Calu3 (cell line): ENCODE results near the gene SPATA12. TPM values are rescaled to one million over a fixed set of nuclear protein-coding genes. Genes with fewer than 3 reads are reported as not detected.

Experiments
- BruUV-seq: library from RNA; stranded (reverse); fragments of 400-500 nt; replicated peaks from 2 replicates; lab custom pipeline; 2021; lab: Mats Ljungman, UMichigan
- CTCF ChIA-PET: fragments of 300-600 bp; sonication (Branson Sonifier 250); formaldehyde crosslinking; loops from one replicate; lab custom pipeline; 2022; ENCODE audit warnings: antibody characterized with exemption; lab: Charles Lee
- DNase-seq: peaks from one replicate; pipeline ENCODE4 v3.0.0; 2022
- H3K27ac Mint-ChIP-seq: one replicate; pipeline ENCODE4 v1.8.0; 2022; ENCODE audit warnings: mixed read lengths; ENCODE audit not compliant: unreplicated experiment
- H3K27me3 Mint-ChIP-seq: one replicate; pipeline ENCODE4 v1.8.0; 2022; ENCODE audit warnings: mixed read lengths; ENCODE audit not compliant: unreplicated experiment
- H3K36me3 Mint-ChIP-seq: one replicate; pipeline ENCODE4 v1.8.0; 2022; ENCODE audit warnings: mild to moderate bottlenecking, moderate library complexity, mixed read lengths; ENCODE audit not compliant: insufficient read depth, unreplicated experiment
- H3K4me1 Mint-ChIP-seq: one replicate; pipeline ENCODE4 v1.8.0; 2022; ENCODE audit warnings: mild to moderate bottlenecking, low read depth, mixed read lengths; ENCODE audit not compliant: unreplicated experiment
- H3K4me3 Mint-ChIP-seq: one replicate; pipeline ENCODE4 v1.8.0; 2022; ENCODE audit warnings: mild to moderate bottlenecking, low read depth, moderate library complexity, mixed read lengths; ENCODE audit not compliant: unreplicated experiment
- H3K9me3 Mint-ChIP-seq: one replicate; pipeline ENCODE4 v1.8.0; 2022; ENCODE audit warnings: low read depth, mixed read lengths; ENCODE audit not compliant: unreplicated experiment
- intact Hi-C: fragments of 100-400 bp; cut with micrococcal nuclease; formaldehyde crosslinking; loops from one replicate; pipeline ENCODE4 v1.10.0; 2022; ENCODE audit not compliant: unreplicated experiment
- total RNA-seq: library from RNA; stranded (reverse); gene quantifications from 2 replicates; pipeline ENCODE4 v1.2.3, GENCODE V29; 2022
- TF ChIP-seq, protein P1 (sequence below): fragments of 200-600 bp; IDR thresholded peaks from one replicate; pipeline ENCODE4 v1.8.0; 2022; ENCODE audit warnings: antibody characterized with exemption; ENCODE audit not compliant: unreplicated experiment

Gene SPATA12
- total RNA-seq, 1 experiment from 2014 or later, result 0.47 TPM

DNA sequence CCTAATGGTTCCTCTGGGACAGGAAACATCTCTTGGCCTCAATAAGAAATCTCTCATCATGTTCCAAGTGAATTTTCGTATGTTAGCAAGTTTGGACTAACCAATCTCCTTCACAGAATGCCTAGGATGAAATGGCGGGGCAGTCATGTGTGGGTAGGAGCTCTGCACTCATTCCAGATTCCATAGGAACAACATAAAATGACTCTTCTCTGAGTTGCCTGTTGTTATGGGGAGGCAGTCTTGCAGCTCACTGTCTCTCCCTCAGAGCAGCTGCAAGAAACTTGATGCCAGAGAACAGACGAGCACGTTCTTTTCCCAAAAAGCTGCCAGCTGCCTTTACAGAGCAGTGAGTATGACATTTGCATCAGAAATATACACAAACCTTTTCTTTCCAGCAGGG is 34.1 kb downstream of the SPATA12 start:
- no peaks in the 10 kb centered on the region for H3K9me3 Mint-ChIP-seq
- no peaks in the 10 kb centered on the region for H3K36me3 Mint-ChIP-seq
- no peak overlapping the region for H3K4me3 Mint-ChIP-seq
- H3K4me1 Mint-ChIP-seq, result peaks cover 8% of the 10 kb centered on the region
- BruUV-seq, result no TSS peak
- CTCF ChIA-PET, result no interaction called here
- H3K27me3 Mint-ChIP-seq, result no peaks in the 10 kb centered on the region
- intact Hi-C loops, result no loop called here
- TF ChIP-seq, protein P1, sequence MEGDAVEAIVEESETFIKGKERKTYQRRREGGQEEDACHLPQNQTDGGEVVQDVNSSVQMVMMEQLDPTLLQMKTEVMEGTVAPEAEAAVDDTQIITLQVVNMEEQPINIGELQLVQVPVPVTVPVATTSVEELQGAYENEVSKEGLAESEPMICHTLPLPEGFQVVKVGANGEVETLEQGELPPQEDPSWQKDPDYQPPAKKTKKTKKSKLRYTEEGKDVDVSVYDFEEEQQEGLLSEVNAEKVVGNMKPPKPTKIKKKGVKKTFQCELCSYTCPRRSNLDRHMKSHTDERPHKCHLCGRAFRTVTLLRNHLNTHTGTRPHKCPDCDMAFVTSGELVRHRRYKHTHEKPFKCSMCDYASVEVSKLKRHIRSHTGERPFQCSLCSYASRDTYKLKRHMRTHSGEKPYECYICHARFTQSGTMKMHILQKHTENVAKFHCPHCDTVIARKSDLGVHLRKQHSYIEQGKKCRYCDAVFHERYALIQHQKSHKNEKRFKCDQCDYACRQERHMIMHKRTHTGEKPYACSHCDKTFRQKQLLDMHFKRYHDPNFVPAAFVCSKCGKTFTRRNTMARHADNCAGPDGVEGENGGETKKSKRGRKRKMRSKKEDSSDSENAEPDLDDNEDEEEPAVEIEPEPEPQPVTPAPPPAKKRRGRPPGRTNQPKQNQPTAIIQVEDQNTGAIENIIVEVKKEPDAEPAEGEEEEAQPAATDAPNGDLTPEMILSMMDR, result no peak
- DNase-seq, result no peak
- H3K27ac Mint-ChIP-seq, result no peak overlapping the region

DNA sequence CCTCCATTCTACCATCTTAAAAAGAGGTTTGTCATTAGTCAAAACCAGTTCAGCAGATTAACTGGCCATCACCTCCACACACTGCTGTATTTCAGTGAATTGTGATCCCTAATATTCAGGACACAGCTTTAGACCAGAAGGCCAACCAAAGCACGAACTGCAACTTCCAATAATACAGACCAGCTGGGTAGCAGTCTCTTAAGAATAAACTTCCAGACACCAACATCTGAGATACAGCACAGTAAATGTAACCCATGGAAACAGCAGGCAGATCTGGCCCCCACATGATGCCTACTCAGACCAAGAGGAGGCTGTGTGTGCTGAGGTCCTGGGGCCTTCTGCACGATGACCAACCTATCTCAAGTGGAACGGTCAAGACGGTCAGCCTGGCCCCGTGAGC is 34.9 kb downstream of the SPATA12 start:
- H3K27me3 Mint-ChIP-seq, result no peaks in the 10 kb centered on the region
- DNase-seq, result no peak
- CTCF ChIA-PET, result interaction anchor here (1.0 kb wide), 1 partner anchor 71 kb away, joined by 3 read pairs; no protein-coding TSS in a partner anchor
- H3K9me3 Mint-ChIP-seq, result no peaks in the 10 kb centered on the region
- H3K27ac Mint-ChIP-seq, result no peak overlapping the region
- no peaks in the 10 kb centered on the region for H3K36me3 Mint-ChIP-seq
- peaks cover 16% of the 10 kb centered on the region for H3K4me1 Mint-ChIP-seq
- TF ChIP-seq, protein P1, result no peak
- no peak overlapping the region for H3K4me3 Mint-ChIP-seq
- intact Hi-C loops, result no loop called here
- BruUV-seq, result no TSS peak

DNA sequence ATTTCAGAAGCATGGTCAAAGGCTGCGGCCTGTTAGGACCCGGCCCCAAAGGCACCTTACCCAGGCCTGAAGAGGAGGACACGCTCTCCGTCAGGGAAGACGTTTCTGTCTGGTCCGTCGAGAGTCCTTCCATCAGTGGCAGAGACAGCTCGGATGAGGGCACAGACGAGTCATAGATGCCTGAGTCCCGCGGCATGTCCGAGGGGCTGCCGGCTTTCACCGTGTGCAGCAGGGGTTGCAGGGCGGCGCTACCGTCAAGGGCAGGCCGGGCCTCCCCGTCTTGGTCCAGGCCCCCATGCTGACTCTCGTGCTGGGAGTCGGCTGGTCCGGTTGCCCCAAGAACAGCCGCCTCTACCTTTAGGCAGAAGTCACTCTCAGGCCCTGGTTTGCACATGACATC is 37.1 kb downstream of the SPATA12 start:
- no peaks in the 10 kb centered on the region for H3K9me3 Mint-ChIP-seq
- no TSS peak for BruUV-seq
- intact Hi-C loops, result no loop called here

DNA sequence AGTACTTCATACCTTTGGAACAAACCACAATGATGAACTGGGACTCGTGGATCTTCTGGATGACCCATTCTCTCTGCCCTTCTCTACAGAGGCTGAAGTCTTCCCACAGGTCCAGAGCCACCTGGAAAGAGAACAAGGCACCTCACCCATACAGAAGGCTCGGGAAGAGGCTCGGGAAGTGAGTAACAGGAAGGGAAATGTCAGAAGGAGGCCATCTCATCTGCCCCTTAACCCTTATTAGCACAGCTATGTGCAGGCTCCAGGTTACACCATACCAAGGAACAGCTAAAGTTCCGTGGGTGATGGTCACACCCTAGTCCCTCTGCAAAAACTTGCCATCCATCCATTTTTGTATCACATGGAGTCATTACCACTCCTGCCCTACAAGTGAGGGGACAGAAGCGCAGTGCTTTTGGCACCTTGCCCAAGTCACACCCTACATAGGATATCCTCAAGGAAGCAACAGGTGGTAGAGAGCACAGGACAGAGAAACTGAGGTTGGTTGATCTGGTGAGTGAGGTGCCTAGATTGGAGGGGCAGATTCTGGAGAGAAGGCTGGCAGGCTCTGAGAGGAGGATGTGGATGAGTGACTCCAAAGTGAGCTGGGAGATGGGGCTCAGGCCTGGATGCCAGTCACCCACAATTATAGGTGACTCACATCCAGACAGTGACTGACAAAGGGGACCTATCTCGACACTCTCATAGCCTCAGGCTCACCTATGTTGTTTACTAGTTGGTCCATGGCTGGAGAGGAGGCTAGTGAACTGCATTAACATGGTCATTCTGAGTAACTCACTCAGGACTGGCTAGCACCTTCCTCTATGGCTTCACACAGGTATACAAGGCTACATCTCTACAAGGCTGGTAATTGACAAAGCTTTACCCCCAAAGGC is 38.2 kb downstream of the SPATA12 start:
- no peak overlapping the region for H3K4me3 Mint-ChIP-seq
- H3K4me1 Mint-ChIP-seq, result peaks cover 17% of the 10 kb centered on the region
- H3K36me3 Mint-ChIP-seq, result no peaks in the 10 kb centered on the region
- TF ChIP-seq, protein P1, result no peak
- BruUV-seq, result no TSS peak
- H3K27ac Mint-ChIP-seq, result no peak overlapping the region
- CTCF ChIA-PET, result no interaction called here
- no peaks in the 10 kb centered on the region for H3K27me3 Mint-ChIP-seq
- H3K9me3 Mint-ChIP-seq, result no peaks in the 10 kb centered on the region
- intact Hi-C loops, result no loop called here
- no peak for DNase-seq

More for the DNA sequence above, 37.1 kb downstream of the SPATA12 start:
- no peaks in the 10 kb centered on the region for H3K36me3 Mint-ChIP-seq
- DNase-seq, result no peak
- CTCF ChIA-PET, result no interaction called here
- peaks cover 17% of the 10 kb centered on the region for H3K4me1 Mint-ChIP-seq
- H3K27me3 Mint-ChIP-seq, result no peaks in the 10 kb centered on the region
- TF ChIP-seq, protein P1, result no peak
- H3K4me3 Mint-ChIP-seq, result no peak overlapping the region
- no peak overlapping the region for H3K27ac Mint-ChIP-seq
